GM12891 (cell line): ENCODE data around the gene RTEL1.
A peak's percentile ranks its signal among the peaks of the same experiment; 100 is the strongest.
"Not testable (repeated sequence)": the region's sequence is repeated elsewhere in the genome, so short reads cannot be mapped to it uniquely, and the experiment has no call there.

Source experiments
- DNase-seq: peaks from one replicate; pipeline ENCODE4 v3.0.0; 2011; ENCODE audit warnings: low spot score; ENCODE audit not compliant: insufficient read length
- FAIRE-seq: peaks from 2 replicates; lab custom pipeline; 2011; peaks lifted over from hg19 to GRCh38; lab: Jason Lieb, UNC
- PAX5 ChIP-seq: IDR thresholded peaks from 2 replicates; pipeline ENCODE4 v1.6.1; 2011; ENCODE audit warnings: low read length, moderate library complexity, mild to moderate bottlenecking; ENCODE audit not compliant: insufficient read depth, severe bottlenecking
- POLR2A ChIP-seq: IDR thresholded peaks from 2 replicates; pipeline ENCODE4 v1.6.1; 2011; ENCODE audit warnings: low read depth, low read length, control low read depth
- POLR2AphosphoS5 ChIP-seq: IDR thresholded peaks from 2 replicates; pipeline ENCODE4 v1.6.1; 2011; ENCODE audit warnings: low read depth, low read length, control low read depth
- POU2F2 ChIP-seq: IDR thresholded peaks from 2 replicates; pipeline ENCODE4 v1.6.1; 2011; ENCODE audit warnings: low read depth, mild to moderate bottlenecking, control low read depth, low read length, moderate library complexity
- SPI1 ChIP-seq: IDR thresholded peaks from 2 replicates; pipeline ENCODE4 v1.6.1; 2011; ENCODE audit warnings: low read depth, low read length, control low read depth
- TAF1 ChIP-seq: IDR thresholded peaks from 2 replicates; pipeline ENCODE4 v1.6.1; 2011; ENCODE audit warnings: low read depth, low read length, control low read depth

Gene RTEL1

GRCh38 chr20:63712191-63712590, 54.1 kb downstream of the RTEL1 start:
- no peak for DNase-seq
- TF ChIP-seq POLR2A = no peak
- no peak for TF ChIP-seq POLR2AphosphoS5
- TF ChIP-seq POU2F2 = no peak
- TF ChIP-seq PAX5 = no peak
- TF ChIP-seq TAF1 = no peak
- TF ChIP-seq SPI1 = no peak
- FAIRE-seq = no peak

GRCh38 chr20:63714858-63715257, 56.7 kb downstream of the RTEL1 start:
- no peak for FAIRE-seq
- DNase-seq = no peak
- no peak for TF ChIP-seq SPI1
- TF ChIP-seq POU2F2 = no peak
- no peak for TF ChIP-seq POLR2A
- TF ChIP-seq TAF1 = no peak
- TF ChIP-seq POLR2AphosphoS5 = no peak
- no peak for TF ChIP-seq PAX5

- TF ChIP-seq POU2F2 = no peak
- TF ChIP-seq POLR2A = no peak
- TF ChIP-seq PAX5 = no peak
- TF ChIP-seq POLR2AphosphoS5 = no peak
- no peak for TF ChIP-seq TAF1
- no peak for TF ChIP-seq SPI1
- DNase-seq (no peak), FAIRE-seq (no peak)
Observed at GRCh38 chr20:63718996-63719395, 60.9 kb downstream of the RTEL1 start.

- FAIRE-seq, DNase-seq: not testable (repeated sequence)
Observed at GRCh38 chr20:63722967-63723622, 65.0 kb downstream of the RTEL1 start.

GRCh38 chr20:63730189-63730733, 72.1 kb downstream of the RTEL1 start:
- not testable (repeated sequence) for DNase-seq, FAIRE-seq

GRCh38 chr20:63731410-63731809, 73.3 kb downstream of the RTEL1 start:
- TF ChIP-seq POLR2AphosphoS5 = 0 out of 2 replicates have a peak, but pooled peaks have one; percentile 9
- no peak for TF ChIP-seq SPI1
- no peak for TF ChIP-seq PAX5
- no peak for TF ChIP-seq POU2F2
- TF ChIP-seq POLR2A = no peak
- TF ChIP-seq TAF1 = no peak
- FAIRE-seq (no peak), DNase-seq (no peak)

GRCh38 chr20:63732118-63733095, 74.3 kb downstream of the RTEL1 start:
- TF ChIP-seq PAX5 (no peak), SPI1 (no peak), TAF1 (no peak), POU2F2 (0 out of 2 replicates have a peak, but pooled peaks have one; percentile 13), POLR2AphosphoS5 (peak; percentile 58), POLR2A (no peak)
- FAIRE-seq (peak; percentile 85), DNase-seq (no peak)

GRCh38 chr20:63733117-63733516, 75.0 kb downstream of the RTEL1 start:
- TF ChIP-seq POU2F2 = no peak
- TF ChIP-seq POLR2A = no peak
- no peak for TF ChIP-seq POLR2AphosphoS5
- no peak for TF ChIP-seq PAX5
- TF ChIP-seq SPI1 = no peak
- TF ChIP-seq TAF1 = no peak
- DNase-seq = no peak
- FAIRE-seq = no peak

- DNase-seq (no peak), FAIRE-seq (no peak)
- TF ChIP-seq TAF1 (no peak), SPI1 (no peak), PAX5 (no peak), POLR2AphosphoS5 (no peak)
Observed at GRCh38 chr20:63733579-63734081, 75.5 kb downstream of the RTEL1 start.

- no peak for DNase-seq
- no peak for TF ChIP-seq TAF1
- TF ChIP-seq SPI1 = no peak
- TF ChIP-seq PAX5 = no peak
- TF ChIP-seq POU2F2 = no peak
- TF ChIP-seq POLR2AphosphoS5 = 0 out of 2 replicates have a peak, but pooled peaks have one; percentile 19
- TF ChIP-seq POLR2A = 0 out of 2 replicates have a peak, but pooled peaks have one; percentile 25
- FAIRE-seq = no peak
Observed at GRCh38 chr20:63734111-63734945, 76.2 kb downstream of the RTEL1 start.
